ENCODE data around the gene MCIDAS. TPM values are rescaled to one million over a fixed set of nuclear protein-coding genes. Genes with fewer than 3 reads are reported as not detected.

Gene MCIDAS
- total RNA-seq, 1 donor from 2014 or later = not detected

- H3K9me3 Mint-ChIP-seq (ENCODE audit: unreplicated experiment) = no peaks in the 10 kb centered on the region
- no peak for TF ChIP-seq CTCF (IDR thresholded peaks at IDR 0.05; ENCODE audit: unreplicated experiment)
- H3K36me3 Mint-ChIP-seq (ENCODE audit: low read depth, unreplicated experiment) = no peaks in the 10 kb centered on the region
- H3K4me1 Mint-ChIP-seq (ENCODE audit: unreplicated experiment) = peaks cover 21% of the 10 kb centered on the region
- no peak overlapping the region for H3K27ac Mint-ChIP-seq (ENCODE audit: unreplicated experiment)
- H3K4me3 Mint-ChIP-seq (ENCODE audit: unreplicated experiment) = no peak overlapping the region
- peaks cover 28% of the 10 kb centered on the region for H3K27me3 Mint-ChIP-seq (ENCODE audit: unreplicated experiment)
- DNase-seq (ENCODE audit: low spot score) = peak; percentile 31
Measured at GRCh38 chr5:55222985-55223811, 3.9 kb downstream of the MCIDAS start.

- Mint-ChIP-seq H3K4me1 (ENCODE audit: unreplicated experiment) (peaks cover 16% of the 10 kb centered on the region), H3K4me3 (ENCODE audit: unreplicated experiment) (peak overlapping the region; percentile 44), H3K27me3 (ENCODE audit: unreplicated experiment) (peaks cover 20% of the 10 kb centered on the region), H3K9me3 (ENCODE audit: unreplicated experiment) (no peaks in the 10 kb centered on the region), H3K36me3 (ENCODE audit: low read depth, unreplicated experiment) (no peaks in the 10 kb centered on the region), H3K27ac (ENCODE audit: unreplicated experiment) (no peak overlapping the region)
- no peak for DNase-seq (ENCODE audit: low spot score)
- TF ChIP-seq CTCF (IDR thresholded peaks at IDR 0.05; ENCODE audit: unreplicated experiment) = no peak
Measured at GRCh38 chr5:55222092-55222984, 4.8 kb downstream of the MCIDAS start.

GRCh38 chr5:55220433-55221185 is 6.5 kb downstream of the MCIDAS start:
- no peak overlapping the region for H3K27ac Mint-ChIP-seq (ENCODE audit: unreplicated experiment)
- H3K4me3 Mint-ChIP-seq (ENCODE audit: unreplicated experiment) = peak overlapping the region; percentile 59
- H3K27me3 Mint-ChIP-seq (ENCODE audit: unreplicated experiment) = peaks cover 13% of the 10 kb centered on the region
- no peak for TF ChIP-seq CTCF (IDR thresholded peaks at IDR 0.05; ENCODE audit: unreplicated experiment)
- DNase-seq (ENCODE audit: low spot score) = peak; percentile 35
- peaks cover 16% of the 10 kb centered on the region for H3K4me1 Mint-ChIP-seq (ENCODE audit: unreplicated experiment)
- H3K9me3 Mint-ChIP-seq (ENCODE audit: unreplicated experiment) = no peaks in the 10 kb centered on the region
- no peaks in the 10 kb centered on the region for H3K36me3 Mint-ChIP-seq (ENCODE audit: low read depth, unreplicated experiment)

GRCh38 chr5:55219770-55220169 is 7.3 kb downstream of the MCIDAS start:
- no peak for TF ChIP-seq CTCF (IDR thresholded peaks at IDR 0.05; ENCODE audit: unreplicated experiment)
- no peaks in the 10 kb centered on the region for H3K36me3 Mint-ChIP-seq (ENCODE audit: low read depth, unreplicated experiment)
- peaks cover 16% of the 10 kb centered on the region for H3K4me1 Mint-ChIP-seq (ENCODE audit: unreplicated experiment)
- H3K4me3 Mint-ChIP-seq (ENCODE audit: unreplicated experiment) = no peak overlapping the region
- DNase-seq (ENCODE audit: low spot score) = no peak
- H3K9me3 Mint-ChIP-seq (ENCODE audit: unreplicated experiment) = no peaks in the 10 kb centered on the region
- peaks cover 12% of the 10 kb centered on the region for H3K27me3 Mint-ChIP-seq (ENCODE audit: unreplicated experiment)
- H3K27ac Mint-ChIP-seq (ENCODE audit: unreplicated experiment) = no peak overlapping the region

Data from endothelial cell (in vitro differentiated cells).